Ovary (tissue), 9 donors: ENCODE measurements around the gene CRHR2. TPM values are rescaled to one million over a fixed set of nuclear protein-coding genes. Genes with fewer than 3 reads are reported as not detected.
A peak's percentile ranks its signal among the peaks of the same experiment; 100 is the strongest.

ENCODE experiments used
- DNase-seq, 5 donors: peaks; one replicate each; pipeline ENCODE4 v3.0.0-alpha.2; 2019 to 2020
- H3K27ac ChIP-seq, 2 donors: fragments of 200-600 bp; one replicate each; pipeline versions ENCODE4 v1.5.1 to v1.8.0; 2019 to 2022
- H3K27me3 ChIP-seq: fragments of 200-600 bp; one replicate; pipeline ENCODE4 v1.8.0; 2022
- H3K36me3 ChIP-seq: fragments of 200-600 bp; sonication (generic); one replicate; pipeline ENCODE4 v1.5.1; 2019
- H3K4me1 ChIP-seq: one replicate; pipeline ENCODE4 v1.8.1; 2013; ENCODE audit warnings: mild to moderate bottlenecking, moderate library complexity; ENCODE audit not compliant: insufficient read depth
- H3K4me3 ChIP-seq: fragments of 200-600 bp; sonication (generic); one replicate; pipeline ENCODE4 v1.5.1; 2017
- H3K9me3 ChIP-seq, 2 donors: fragments of 200-600 bp in 1 of 2; sonication (generic) in 1 of 2; one replicate each; pipeline versions ENCODE4 v1.5.1 to v1.8.1; 2013 to 2019; ENCODE audit warnings: mild to moderate bottlenecking in 1 of 2, moderate library complexity in 1 of 2
- EP300 ChIP-seq: sonication (generic); formaldehyde crosslinking; IDR thresholded peaks from one replicate; pipeline ENCODE4 v1.6.1; 2017; ENCODE audit warnings: antibody characterized with exemption
- POLR2A ChIP-seq: fragments of 450-650 bp; IDR thresholded peaks from one replicate; pipeline ENCODE4 v1.6.1; 2017; ENCODE audit warnings: antibody characterized with exemption, mild to moderate bottlenecking, moderate library complexity
- WGBS, 3 donors: extraction: QIAGEN DNeasy Blood & Tissue Kit in 1 of 3; methylation state at CpG; one replicate each; pipeline versions ENCODE4 v1.1.5 to v1.1.7; 2013 to 2017; 5-methylcytosine and 5-hydroxymethylcytosine counted together
- intact Hi-C, 4 donors: fragments of 100-400 bp; cut with DNase I; formaldehyde crosslinking; loops; one replicate each; pipeline versions ENCODE4 v1.11.0 to v1.15.1; 2022 to 2023
- polyA plus RNA-seq, 2 donors: library from polyadenylated mRNA; stranded (reverse); fragments of 200-250 nt in 1 of 2; fragments of 350-450 nt in 1 of 2; fragmentation: Illumina TruSeq in 1 of 2; extraction: RNeasy Lipid Tissue Mini Kit (QIAGEN cat#74804) in 1 of 2; gene quantifications; one replicate each; pipeline ENCODE4 v1.2.3, GENCODE V29; 2013 to 2014
- total RNA-seq, 7 donors: library from RNA; depleted of rRNA in 2 of 7; stranded (reverse); fragments of >200 nt in 2 of 7; fragmentation: NEBNext Ultra II Directional in 3 of 7; extraction: Animal tissue kit (Norgen Biotek cat#: 25700) in 3 of 7; gene quantifications; one replicate each; pipeline versions ENCODE4 v1.1.0 to v1.2.4, GENCODE V29; 2016 to 2023
- TF ChIP-seq, protein P1 (sequence below), 3 donors: fragments of 450-650 bp in 2 of 3; fragments of 200-600 bp in 1 of 3; IDR thresholded peaks; one replicate each; pipeline versions ENCODE4 v1.5.1 to v1.8.0; 2016 to 2022; ENCODE audit warnings: antibody characterized with exemption in 3 of 3, mild to moderate bottlenecking in 1 of 3
- donor health status: DM: no; HTN: no; CAD: no; lungs with moderate emphysema.
- donor health status: DM: no; HTN: no; CAD: no.
- donor health status: Bipolar disorder and iron deficiency.
- donor health status: DM: yes; HTN: yes; CAD: no.
- donor health status: DM: no; HTN: no; CAD: no.
- donor health status: DM: yes; HTN: yes; CAD: no.

The CRHR2 gene
- total and polyA plus RNA-seq, 9 donors = 0.08 to 1.1 (median 0.77) TPM; not detected in 4

DNA sequence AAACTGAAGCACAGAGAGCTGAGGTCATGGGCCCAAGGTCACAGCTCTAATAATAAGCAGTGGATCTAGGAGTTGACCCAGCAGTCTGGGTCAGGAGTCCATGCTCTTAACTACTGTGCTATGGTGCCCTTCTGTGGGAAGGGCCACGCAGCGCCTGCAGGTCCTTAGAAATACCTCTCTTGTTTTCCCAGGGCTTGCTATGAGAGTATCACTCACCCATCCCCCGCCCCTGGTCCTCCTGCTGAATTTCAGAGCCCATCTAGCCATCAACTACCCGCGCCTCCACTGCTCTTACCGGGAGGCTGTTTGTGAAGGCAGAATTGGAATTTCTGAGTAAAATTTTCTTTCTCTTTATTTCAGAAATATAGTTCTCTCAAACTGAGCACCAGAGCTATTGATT is 27.3 kb upstream of the CRHR2 start:
- no peak overlapping the region for H3K4me3 ChIP-seq
- no peaks in the 10 kb centered on the region for H3K27me3 ChIP-seq
- H3K27ac ChIP-seq = no peak overlapping the region
- WGBS, 3 donors = 63 to 70% (median 70%) methylated on average over 6 of the region's 6 CpGs
- H3K9me3 ChIP-seq = no peaks in the 10 kb centered on the region
- DNase-seq = no peak
- H3K4me1 ChIP-seq = no peaks in the 10 kb centered on the region
- TF ChIP-seq EP300 (no peak), POLR2A (no peak)
- TF ChIP-seq, protein P1, sequence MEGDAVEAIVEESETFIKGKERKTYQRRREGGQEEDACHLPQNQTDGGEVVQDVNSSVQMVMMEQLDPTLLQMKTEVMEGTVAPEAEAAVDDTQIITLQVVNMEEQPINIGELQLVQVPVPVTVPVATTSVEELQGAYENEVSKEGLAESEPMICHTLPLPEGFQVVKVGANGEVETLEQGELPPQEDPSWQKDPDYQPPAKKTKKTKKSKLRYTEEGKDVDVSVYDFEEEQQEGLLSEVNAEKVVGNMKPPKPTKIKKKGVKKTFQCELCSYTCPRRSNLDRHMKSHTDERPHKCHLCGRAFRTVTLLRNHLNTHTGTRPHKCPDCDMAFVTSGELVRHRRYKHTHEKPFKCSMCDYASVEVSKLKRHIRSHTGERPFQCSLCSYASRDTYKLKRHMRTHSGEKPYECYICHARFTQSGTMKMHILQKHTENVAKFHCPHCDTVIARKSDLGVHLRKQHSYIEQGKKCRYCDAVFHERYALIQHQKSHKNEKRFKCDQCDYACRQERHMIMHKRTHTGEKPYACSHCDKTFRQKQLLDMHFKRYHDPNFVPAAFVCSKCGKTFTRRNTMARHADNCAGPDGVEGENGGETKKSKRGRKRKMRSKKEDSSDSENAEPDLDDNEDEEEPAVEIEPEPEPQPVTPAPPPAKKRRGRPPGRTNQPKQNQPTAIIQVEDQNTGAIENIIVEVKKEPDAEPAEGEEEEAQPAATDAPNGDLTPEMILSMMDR (IDR thresholded peaks at IDR 0.05) = no peak
- H3K36me3 ChIP-seq = no peaks in the 10 kb centered on the region
- intact Hi-C loops = no loop called here

DNA sequence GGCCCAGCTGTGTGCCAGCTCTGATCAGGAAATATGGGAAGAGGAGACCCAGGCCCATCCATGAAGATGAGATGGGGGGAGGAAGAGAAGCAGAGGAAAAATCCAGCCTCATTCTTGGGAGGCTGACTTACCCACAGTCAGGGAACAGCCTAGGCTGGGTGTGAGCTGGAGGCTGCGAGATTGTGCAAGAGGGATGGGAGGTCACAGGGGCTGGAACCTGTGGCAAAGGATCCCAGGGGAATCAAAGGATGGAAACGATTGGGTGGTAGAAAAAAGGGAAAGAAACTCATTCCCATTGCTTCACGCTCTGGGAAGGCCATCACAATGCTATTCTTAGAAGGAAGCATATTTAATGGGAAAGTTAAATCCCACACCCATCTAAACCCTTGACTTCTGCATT is 26.7 kb upstream of the CRHR2 start:
- Histone ChIP-seq H3K4me3 (no peak overlapping the region), H3K4me1 (no peaks in the 10 kb centered on the region), H3K9me3 (no peaks in the 10 kb centered on the region), H3K36me3 (no peaks in the 10 kb centered on the region), H3K27me3 (no peaks in the 10 kb centered on the region), H3K27ac (no peak overlapping the region)
- TF ChIP-seq, protein P1 (IDR thresholded peaks at IDR 0.05) = no peak
- TF ChIP-seq EP300 (no peak), POLR2A (no peak)
- peak in 1 of 5 donors; percentile 56 for DNase-seq
- WGBS, 3 donors = 66 to 82% (median 67%) methylated on average over 3 of the region's 3 CpGs
- intact Hi-C loops = no loop called here

DNA sequence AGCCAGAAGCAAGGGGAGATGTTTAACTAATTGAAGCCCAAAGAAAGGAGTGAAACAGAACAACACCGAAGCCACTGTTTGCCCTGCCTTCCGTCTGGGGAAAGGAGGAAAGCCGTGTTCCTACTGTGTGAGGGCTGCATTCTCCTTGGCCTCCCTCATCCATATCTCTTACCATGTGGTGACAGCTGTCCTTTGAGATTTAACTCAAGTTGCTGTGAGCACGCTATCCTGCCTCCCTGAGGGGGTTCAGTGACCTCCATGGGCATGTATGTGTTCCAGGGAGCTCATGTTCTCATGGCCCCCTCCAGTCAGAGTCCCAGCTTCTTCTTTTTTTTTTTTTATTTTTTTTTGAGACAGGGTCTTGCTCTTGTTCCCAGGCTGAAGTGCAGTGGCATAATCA is 26.2 kb upstream of the CRHR2 start:
- H3K4me1 ChIP-seq = no peaks in the 10 kb centered on the region
- WGBS, 3 donors = 52 to 75% (median 55%) methylated on average over 4 of the region's 4 CpGs
- H3K9me3 ChIP-seq = no peaks in the 10 kb centered on the region
- DNase-seq = no peak
- intact Hi-C loops = no loop called here
- no peak overlapping the region for H3K4me3 ChIP-seq
- H3K36me3 ChIP-seq = no peaks in the 10 kb centered on the region
- H3K27ac ChIP-seq = no peak overlapping the region
- no peak for TF ChIP-seq POLR2A
- no peak for TF ChIP-seq EP300
- TF ChIP-seq, protein P1 (IDR thresholded peaks at IDR 0.05) = no peak
- H3K27me3 ChIP-seq = no peaks in the 10 kb centered on the region

DNA sequence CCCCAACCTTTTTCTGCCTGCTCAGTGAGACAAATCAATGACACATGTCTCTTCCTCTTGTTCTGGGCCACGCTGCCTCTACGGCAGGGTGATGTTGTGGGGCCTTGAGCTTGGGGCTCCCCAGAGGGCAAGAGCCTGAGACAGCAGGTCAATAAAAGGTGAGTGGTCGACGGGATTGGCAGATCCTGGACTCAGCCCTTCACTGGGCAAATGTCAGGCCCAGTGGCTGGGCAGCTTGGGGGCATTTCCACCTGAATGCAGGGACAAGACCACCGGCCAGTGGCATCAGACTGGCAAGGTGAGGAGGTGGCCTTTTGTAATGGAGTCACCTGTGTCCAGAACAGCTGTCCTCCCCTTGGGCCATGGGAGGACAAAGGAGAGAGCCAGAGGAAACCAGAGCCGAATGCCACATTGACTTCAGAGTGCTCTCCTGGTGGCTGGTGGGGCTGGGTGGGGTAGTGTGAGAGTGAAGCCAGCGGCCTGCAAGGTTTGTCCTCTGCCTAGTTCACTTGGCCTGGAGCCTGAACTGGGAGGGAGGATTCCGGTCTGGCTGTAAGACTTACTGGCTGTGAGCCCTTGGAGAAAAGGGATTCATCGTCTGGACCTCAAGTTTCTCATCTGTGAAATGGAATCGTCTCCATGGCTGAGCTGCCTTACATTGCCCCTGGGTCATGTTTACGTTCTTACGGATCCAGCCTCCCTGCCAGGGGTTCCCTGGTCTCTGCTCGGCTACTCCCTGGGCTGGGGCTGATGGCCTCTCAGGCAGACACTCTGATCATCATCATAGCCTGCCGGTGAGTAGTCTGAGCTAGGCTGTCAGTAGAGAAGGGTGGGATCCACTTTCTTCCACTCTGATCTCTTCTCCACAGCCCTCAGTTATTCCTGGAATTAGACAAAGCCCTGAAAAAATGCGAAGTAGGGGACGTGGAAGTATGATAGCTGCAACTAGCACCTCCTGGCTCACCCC is 25.4 kb upstream of the CRHR2 start:
- H3K9me3 ChIP-seq = no peaks in the 10 kb centered on the region
- no peaks in the 10 kb centered on the region for H3K4me1 ChIP-seq
- intact Hi-C loops = no loop called here
- no peaks in the 10 kb centered on the region for H3K36me3 ChIP-seq
- H3K27me3 ChIP-seq = no peaks in the 10 kb centered on the region
- no peak overlapping the region for H3K4me3 ChIP-seq
- H3K27ac ChIP-seq = no peak overlapping the region
- DNase-seq = peak in 1 of 5 donors; percentile 38
- TF ChIP-seq POLR2A (no peak), EP300 (no peak)
- TF ChIP-seq, protein P1 (IDR thresholded peaks at IDR 0.05) = no peak
- 40 to 48% (median 46%) methylated on average over 16 of the region's 16 CpGs for WGBS, 3 donors
